Lower leg skin (tissue), 3 donors: ENCODE measurements around the gene WDR1.

Source experiments
- CTCF ChIP-seq, 3 donors: fragments of 450-650 bp; IDR thresholded peaks; one replicate each; pipeline ENCODE4 v1.5.1; 2016; ENCODE audit warnings: antibody characterized with exemption in 3 of 3, mild to moderate bottlenecking in 3 of 3, moderate library complexity in 2 of 3
- POLR2A ChIP-seq, 2 donors: fragments of 450-650 bp; IDR thresholded peaks; one replicate each; pipeline ENCODE4 v1.6.1; 2016 to 2017; ENCODE audit warnings: antibody characterized with exemption in 2 of 2, mild to moderate bottlenecking in 1 of 2, moderate library complexity in 1 of 2

DNA sequence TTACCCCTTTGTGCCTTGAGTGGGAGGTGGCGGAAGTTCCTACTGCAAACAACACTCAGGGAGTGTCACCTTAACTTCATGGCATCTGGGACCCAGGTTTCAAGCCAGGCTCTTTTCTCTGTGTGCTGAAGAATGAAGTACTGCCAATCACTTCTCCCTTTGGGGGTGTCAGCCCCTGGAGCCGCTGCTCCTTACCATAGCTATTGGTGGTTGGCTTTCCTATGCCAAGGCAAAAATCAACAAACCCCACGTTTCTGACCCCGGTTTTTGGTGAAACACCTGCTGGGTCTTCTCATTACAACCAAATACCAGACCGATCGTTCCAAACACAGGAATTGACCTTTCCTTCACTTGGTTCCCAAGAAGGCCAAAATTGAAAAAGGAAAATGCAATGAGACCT is 75.6 kb downstream of the WDR1 start:
- no peak for TF ChIP-seq CTCF (IDR thresholded peaks at IDR 0.05)
- no peak for TF ChIP-seq POLR2A (IDR thresholded peaks at IDR 0.05)
